ENCODE data around the gene XIRP2.
"Not testable (repeated sequence)": the region's sequence is repeated elsewhere in the genome, so short reads cannot be mapped to it uniquely, and the experiment has no call there.

The XIRP2 gene

DNA sequence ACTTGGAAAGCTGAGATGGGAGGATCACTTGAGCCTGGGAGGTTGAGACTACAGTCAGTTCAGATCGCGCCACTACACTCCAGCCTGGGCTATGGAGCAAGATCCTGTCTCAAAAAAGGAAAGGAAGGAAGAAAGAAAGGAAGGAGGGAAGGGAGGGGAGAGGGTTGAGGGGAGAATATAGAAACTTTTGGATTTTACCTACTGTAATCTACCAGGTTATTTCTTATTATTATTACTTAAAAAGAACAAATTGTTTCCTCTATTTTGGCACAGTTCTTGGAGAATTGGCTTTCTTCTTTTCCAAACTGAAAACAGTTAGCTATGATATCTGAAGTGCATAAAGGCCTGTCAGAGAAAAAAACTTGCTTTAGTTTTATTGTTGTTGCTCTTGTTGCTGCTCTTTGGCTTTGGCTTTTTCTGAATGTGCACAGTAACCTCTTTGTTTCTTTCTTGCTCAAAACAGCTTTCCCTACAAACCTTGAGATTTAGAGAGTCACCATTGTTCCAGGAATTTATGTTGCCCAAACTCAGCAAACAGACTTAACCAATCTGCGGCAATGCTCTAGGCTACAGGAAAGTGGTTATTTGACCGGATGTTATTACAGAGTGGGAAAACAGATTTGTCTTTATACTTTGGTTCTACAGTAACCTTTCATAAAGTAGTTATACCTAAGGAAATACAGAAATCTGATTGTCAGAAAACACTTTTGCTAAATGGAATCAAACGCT lies 214.9 kb downstream of the XIRP2 start:
- Histone ChIP-seq H3K27ac (ENCODE audit: low read depth, low read length) (no peak overlapping the region), H3K27me3 (ENCODE audit: insufficient read depth, low read length) (peaks cover 14% of the 10 kb centered on the region; the same call in 1 of the 2 replicates), H3K79me2 (ENCODE audit: control insufficient read depth, insufficient read depth, low read length, unreplicated experiment) (no peaks in the 10 kb centered on the region), H3K4me1 (ENCODE audit: control insufficient read depth, insufficient read depth, low read length, unreplicated experiment) (no peaks in the 10 kb centered on the region), H2AFZ (ENCODE audit: low read length, unreplicated experiment) (no peak overlapping the region), H3K4me3 (ENCODE audit: low read depth, low read length) (no peak overlapping the region), H3K36me3 (ENCODE audit: insufficient read depth, low read length) (no peaks in the 10 kb centered on the region)

GRCh38 chr2:167103757-167104133 lies 215.5 kb downstream of the XIRP2 start:
- Histone ChIP-seq H3K36me3 (ENCODE audit: insufficient read depth, low read length) (no peaks in the 10 kb centered on the region), H3K27me3 (ENCODE audit: insufficient read depth, low read length) (peaks cover 14% of the 10 kb centered on the region; the same call in 1 of the 2 replicates), H3K79me2 (ENCODE audit: control insufficient read depth, insufficient read depth, low read length, unreplicated experiment) (no peaks in the 10 kb centered on the region), H3K4me3 (ENCODE audit: low read depth, low read length) (no peak overlapping the region), H3K27ac (ENCODE audit: low read depth, low read length) (no peak overlapping the region), H3K4me1 (ENCODE audit: control insufficient read depth, insufficient read depth, low read length, unreplicated experiment) (no peaks in the 10 kb centered on the region), H2AFZ (ENCODE audit: low read length, unreplicated experiment) (no peak overlapping the region)

DNA sequence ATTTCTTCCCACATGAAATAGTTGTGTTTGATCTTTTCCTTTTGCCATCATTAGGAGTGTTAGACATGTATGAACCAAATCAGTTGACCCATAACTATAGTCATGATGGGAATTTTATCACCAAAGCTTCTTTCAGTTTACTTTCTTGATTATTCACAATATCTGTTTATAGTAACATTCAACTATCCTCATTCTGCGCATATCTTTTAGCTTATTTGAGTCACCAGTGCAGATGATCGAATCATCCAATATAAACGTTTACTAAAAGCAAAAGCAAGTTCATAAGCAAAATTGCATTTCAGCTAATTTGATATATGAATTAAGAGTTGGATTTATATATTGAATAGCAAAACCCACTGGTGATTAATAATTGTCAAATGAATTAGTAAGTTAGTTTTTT lies 216.4 kb downstream of the XIRP2 start:
- no peak overlapping the region for H3K27ac ChIP-seq (ENCODE audit: low read depth, low read length)
- H3K36me3 ChIP-seq (ENCODE audit: insufficient read depth, low read length), result no peaks in the 10 kb centered on the region
- no peaks in the 10 kb centered on the region for H3K4me1 ChIP-seq (ENCODE audit: control insufficient read depth, insufficient read depth, low read length, unreplicated experiment)
- H2AFZ ChIP-seq (ENCODE audit: low read length, unreplicated experiment), result no peak overlapping the region
- peaks cover 14% of the 10 kb centered on the region; the same call in 1 of the 2 replicates for H3K27me3 ChIP-seq (ENCODE audit: insufficient read depth, low read length)
- H3K79me2 ChIP-seq (ENCODE audit: control insufficient read depth, insufficient read depth, low read length, unreplicated experiment), result no peaks in the 10 kb centered on the region
- H3K4me3 ChIP-seq (ENCODE audit: low read depth, low read length), result no peak overlapping the region

GRCh38 chr2:167109682-167110081 lies 221.4 kb downstream of the XIRP2 start:
- H3K79me2 ChIP-seq (ENCODE audit: control insufficient read depth, insufficient read depth, low read length, unreplicated experiment); H3K4me1 ChIP-seq (ENCODE audit: control insufficient read depth, insufficient read depth, low read length, unreplicated experiment); H3K27ac ChIP-seq (ENCODE audit: low read depth, low read length); H2AFZ ChIP-seq (ENCODE audit: low read length, unreplicated experiment); H3K4me3 ChIP-seq (ENCODE audit: low read depth, low read length); H3K36me3 ChIP-seq (ENCODE audit: insufficient read depth, low read length): not testable (repeated sequence)
- H3K27me3 ChIP-seq (ENCODE audit: insufficient read depth, low read length), result peaks cover 11% of the 10 kb centered on the region; the same call in 1 of the 2 replicates

DNA sequence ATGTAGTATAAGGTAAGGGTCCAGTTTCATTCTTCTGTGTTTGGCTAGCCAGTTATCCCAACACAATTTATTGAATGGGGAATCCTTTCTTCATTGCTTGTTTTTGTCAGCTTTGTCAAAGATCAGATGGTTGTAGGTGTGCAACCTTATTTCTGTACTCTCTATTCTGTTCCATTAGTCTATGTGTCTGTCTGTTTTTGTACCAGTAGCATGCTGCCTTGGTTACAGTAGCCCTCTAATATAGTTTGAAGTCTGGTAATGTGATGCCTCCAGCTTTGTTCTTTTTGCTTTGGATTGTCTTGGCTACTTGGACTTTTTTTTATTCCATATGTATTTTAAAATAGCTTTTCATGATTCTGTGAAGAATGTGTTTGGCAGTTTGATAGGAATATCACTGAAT lies 222.1 kb downstream of the XIRP2 start:
- no peak overlapping the region for H3K4me3 ChIP-seq (ENCODE audit: low read depth, low read length)
- H3K36me3 ChIP-seq (ENCODE audit: insufficient read depth, low read length), result no peaks in the 10 kb centered on the region
- no peak overlapping the region for H2AFZ ChIP-seq (ENCODE audit: low read length, unreplicated experiment)
- H3K4me1 ChIP-seq (ENCODE audit: control insufficient read depth, insufficient read depth, low read length, unreplicated experiment), result no peaks in the 10 kb centered on the region
- H3K27ac ChIP-seq (ENCODE audit: low read depth, low read length), result no peak overlapping the region
- H3K79me2 ChIP-seq (ENCODE audit: control insufficient read depth, insufficient read depth, low read length, unreplicated experiment), result no peaks in the 10 kb centered on the region
- peaks cover 11% of the 10 kb centered on the region; the same call in 1 of the 2 replicates for H3K27me3 ChIP-seq (ENCODE audit: insufficient read depth, low read length)

GRCh38 chr2:167114018-167114417 lies 225.7 kb downstream of the XIRP2 start:
- H2AFZ ChIP-seq (ENCODE audit: low read length, unreplicated experiment), result no peak overlapping the region
- H3K4me3 ChIP-seq (ENCODE audit: low read depth, low read length), result peak overlapping the region; percentile 17; the same call in 1 of the 2 replicates
- no peaks in the 10 kb centered on the region for H3K4me1 ChIP-seq (ENCODE audit: control insufficient read depth, insufficient read depth, low read length, unreplicated experiment)
- no peak overlapping the region for H3K27ac ChIP-seq (ENCODE audit: low read depth, low read length)
- peaks cover 31% of the 10 kb centered on the region for H3K27me3 ChIP-seq (ENCODE audit: insufficient read depth, low read length)
- no peaks in the 10 kb centered on the region for H3K79me2 ChIP-seq (ENCODE audit: control insufficient read depth, insufficient read depth, low read length, unreplicated experiment)
- H3K36me3 ChIP-seq (ENCODE audit: insufficient read depth, low read length), result no peaks in the 10 kb centered on the region

DNA sequence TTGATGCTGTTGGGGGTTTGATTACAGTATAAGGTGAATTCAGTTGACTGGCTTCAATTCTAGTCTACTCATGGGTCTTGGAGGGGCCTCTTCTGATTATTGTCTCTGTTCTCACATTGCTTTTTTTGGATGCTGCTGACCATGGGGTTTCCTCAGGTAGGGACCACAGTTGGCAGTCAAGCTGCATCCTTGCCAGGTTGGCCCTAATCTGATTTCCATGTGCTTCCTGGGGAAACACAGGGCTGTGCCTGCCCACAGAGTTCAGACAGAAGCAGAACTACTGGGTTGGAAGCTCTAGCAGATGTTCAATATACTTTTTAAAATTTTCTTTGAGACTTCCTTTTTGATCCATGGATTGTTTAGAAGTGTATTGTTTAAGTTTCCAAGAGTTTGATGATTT lies 227.3 kb downstream of the XIRP2 start:
- Histone ChIP-seq H3K27ac (ENCODE audit: low read depth, low read length) (no peak overlapping the region), H3K27me3 (ENCODE audit: insufficient read depth, low read length) (peaks cover 36% of the 10 kb centered on the region), H3K36me3 (ENCODE audit: insufficient read depth, low read length) (no peaks in the 10 kb centered on the region), H2AFZ (ENCODE audit: low read length, unreplicated experiment) (no peak overlapping the region), H3K4me3 (ENCODE audit: low read depth, low read length) (no peak overlapping the region), H3K79me2 (ENCODE audit: control insufficient read depth, insufficient read depth, low read length, unreplicated experiment) (no peaks in the 10 kb centered on the region), H3K4me1 (ENCODE audit: control insufficient read depth, insufficient read depth, low read length, unreplicated experiment) (no peaks in the 10 kb centered on the region)

DNA sequence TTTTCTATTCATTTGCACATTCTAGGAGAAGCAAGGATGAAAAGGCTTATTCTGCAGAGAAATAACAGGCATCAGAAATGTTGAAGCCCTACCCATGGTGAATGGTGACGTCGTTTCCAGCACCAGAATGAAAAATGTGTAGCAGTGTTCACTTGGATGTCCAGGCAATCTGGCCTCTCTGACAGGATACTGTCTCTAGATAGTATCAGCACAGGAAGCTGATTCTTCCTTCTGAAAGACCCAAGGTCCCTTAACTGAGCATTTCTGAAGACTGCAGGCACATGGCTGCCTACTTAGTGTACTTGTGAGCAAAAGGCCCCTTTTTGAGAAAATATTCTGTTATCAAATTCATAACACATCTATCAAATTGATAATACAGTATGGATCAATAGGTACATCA lies 234.1 kb downstream of the XIRP2 start:
- Histone ChIP-seq H3K27me3 (ENCODE audit: insufficient read depth, low read length) (peaks cover 33% of the 10 kb centered on the region), H3K4me3 (ENCODE audit: low read depth, low read length) (no peak overlapping the region), H3K27ac (ENCODE audit: low read depth, low read length) (no peak overlapping the region), H3K4me1 (ENCODE audit: control insufficient read depth, insufficient read depth, low read length, unreplicated experiment) (no peaks in the 10 kb centered on the region), H3K79me2 (ENCODE audit: control insufficient read depth, insufficient read depth, low read length, unreplicated experiment) (no peaks in the 10 kb centered on the region), H2AFZ (ENCODE audit: low read length, unreplicated experiment) (no peak overlapping the region), H3K36me3 (ENCODE audit: insufficient read depth, low read length) (no peaks in the 10 kb centered on the region)

GRCh38 chr2:167126165-167126564 lies 237.9 kb downstream of the XIRP2 start:
- no peak overlapping the region for H2AFZ ChIP-seq (ENCODE audit: low read length, unreplicated experiment)
- no peak overlapping the region for H3K4me3 ChIP-seq (ENCODE audit: low read depth, low read length)
- no peaks in the 10 kb centered on the region for H3K36me3 ChIP-seq (ENCODE audit: insufficient read depth, low read length)
- no peaks in the 10 kb centered on the region for H3K79me2 ChIP-seq (ENCODE audit: control insufficient read depth, insufficient read depth, low read length, unreplicated experiment)
- H3K4me1 ChIP-seq (ENCODE audit: control insufficient read depth, insufficient read depth, low read length, unreplicated experiment), result no peaks in the 10 kb centered on the region
- peaks cover 11% of the 10 kb centered on the region for H3K27me3 ChIP-seq (ENCODE audit: insufficient read depth, low read length)
- H3K27ac ChIP-seq (ENCODE audit: low read depth, low read length), result no peak overlapping the region

GRCh38 chr2:167127135-167127534 lies 238.9 kb downstream of the XIRP2 start:
- Histone ChIP-seq H3K79me2 (ENCODE audit: control insufficient read depth, insufficient read depth, low read length, unreplicated experiment) (no peaks in the 10 kb centered on the region), H3K27ac (ENCODE audit: low read depth, low read length) (no peak overlapping the region), H3K27me3 (ENCODE audit: insufficient read depth, low read length) (peaks cover 4% of the 10 kb centered on the region), H3K4me3 (ENCODE audit: low read depth, low read length) (no peak overlapping the region), H3K4me1 (ENCODE audit: control insufficient read depth, insufficient read depth, low read length, unreplicated experiment) (no peaks in the 10 kb centered on the region), H2AFZ (ENCODE audit: low read length, unreplicated experiment) (no peak overlapping the region), H3K36me3 (ENCODE audit: insufficient read depth, low read length) (no peaks in the 10 kb centered on the region)

GRCh38 chr2:167128130-167128529 lies 239.8 kb downstream of the XIRP2 start:
- Histone ChIP-seq H3K36me3 (ENCODE audit: insufficient read depth, low read length) (no peaks in the 10 kb centered on the region), H3K4me3 (ENCODE audit: low read depth, low read length) (no peak overlapping the region), H3K27me3 (ENCODE audit: insufficient read depth, low read length) (no peaks in the 10 kb centered on the region), H3K27ac (ENCODE audit: low read depth, low read length) (no peak overlapping the region), H2AFZ (ENCODE audit: low read length, unreplicated experiment) (no peak overlapping the region), H3K4me1 (ENCODE audit: control insufficient read depth, insufficient read depth, low read length, unreplicated experiment) (no peaks in the 10 kb centered on the region), H3K79me2 (ENCODE audit: control insufficient read depth, insufficient read depth, low read length, unreplicated experiment) (no peaks in the 10 kb centered on the region)

All from ACC112 (cell line).